Epithelial cell of proximal tubule (primary cell): ENCODE data around the gene ADAMTS13. TPM values are rescaled to one million over a fixed set of nuclear protein-coding genes. Genes with fewer than 3 reads are reported as not detected.

ENCODE experiments used
- DNase-seq: peaks from one replicate; pipeline ENCODE4 v3.0.0-alpha.2; 2011; ENCODE audit warnings: low read depth
- H3K4me3 ChIP-seq: 2 replicates; pipeline ENCODE4 v1.5.1; 2011; ENCODE audit warnings: low read depth, mild to moderate bottlenecking, low read length
- total RNA-seq: library from RNA; depleted of rRNA; stranded (reverse); fragments of >200 nt; gene quantifications from 2 replicates; pipeline ENCODE4 v1.2.3, GENCODE V29; 2015
- TF ChIP-seq, protein P1 (sequence below): conservative IDR thresholded peaks from 2 replicates; pipeline ENCODE4 v1.5.1; 2012; ENCODE audit warnings: low read depth, mild to moderate bottlenecking, low read length

ADAMTS13 gene
- total RNA-seq, 1 donor from 2014 or later: 0.75 TPM

DNA sequence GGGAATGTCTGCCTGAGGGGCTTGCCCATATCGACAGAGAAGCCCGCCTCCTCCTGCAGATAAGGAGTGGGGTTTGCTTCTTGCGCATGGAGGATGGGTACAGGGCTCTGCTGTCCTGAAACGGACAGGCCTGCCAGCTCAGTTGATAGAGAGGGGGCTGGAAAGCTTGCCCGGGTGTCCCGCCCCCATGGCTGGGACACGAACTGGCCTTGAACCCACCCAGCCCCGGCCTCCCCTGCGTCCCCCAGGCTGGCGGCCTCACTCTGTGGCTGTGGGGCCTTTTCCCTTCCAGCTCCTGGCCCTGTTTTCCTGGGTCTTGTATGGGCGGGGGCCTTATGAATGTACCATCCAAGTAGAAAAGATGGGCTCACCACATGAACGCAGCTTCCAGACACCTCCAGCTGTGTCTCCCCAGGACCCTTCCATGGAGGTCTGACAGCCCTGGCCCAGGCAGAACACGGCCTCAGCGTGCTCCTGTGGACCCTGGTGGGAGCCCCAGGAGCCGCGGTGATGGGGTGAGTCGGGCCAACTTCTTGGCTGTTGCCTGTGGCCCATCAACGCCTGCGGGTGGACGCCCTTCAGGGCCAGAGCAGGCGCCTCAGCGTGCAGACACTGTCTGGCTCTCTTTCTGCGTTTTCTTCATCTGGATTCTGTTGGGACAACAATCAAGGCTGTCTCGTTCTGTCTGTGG lies 72.6 kb downstream of the ADAMTS13 start:
- DNase-seq: no peak
- TF ChIP-seq, protein P1, sequence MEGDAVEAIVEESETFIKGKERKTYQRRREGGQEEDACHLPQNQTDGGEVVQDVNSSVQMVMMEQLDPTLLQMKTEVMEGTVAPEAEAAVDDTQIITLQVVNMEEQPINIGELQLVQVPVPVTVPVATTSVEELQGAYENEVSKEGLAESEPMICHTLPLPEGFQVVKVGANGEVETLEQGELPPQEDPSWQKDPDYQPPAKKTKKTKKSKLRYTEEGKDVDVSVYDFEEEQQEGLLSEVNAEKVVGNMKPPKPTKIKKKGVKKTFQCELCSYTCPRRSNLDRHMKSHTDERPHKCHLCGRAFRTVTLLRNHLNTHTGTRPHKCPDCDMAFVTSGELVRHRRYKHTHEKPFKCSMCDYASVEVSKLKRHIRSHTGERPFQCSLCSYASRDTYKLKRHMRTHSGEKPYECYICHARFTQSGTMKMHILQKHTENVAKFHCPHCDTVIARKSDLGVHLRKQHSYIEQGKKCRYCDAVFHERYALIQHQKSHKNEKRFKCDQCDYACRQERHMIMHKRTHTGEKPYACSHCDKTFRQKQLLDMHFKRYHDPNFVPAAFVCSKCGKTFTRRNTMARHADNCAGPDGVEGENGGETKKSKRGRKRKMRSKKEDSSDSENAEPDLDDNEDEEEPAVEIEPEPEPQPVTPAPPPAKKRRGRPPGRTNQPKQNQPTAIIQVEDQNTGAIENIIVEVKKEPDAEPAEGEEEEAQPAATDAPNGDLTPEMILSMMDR: no peak
- H3K4me3 ChIP-seq: no peak overlapping the region

GRCh38 chr9:133495327-133496293 lies 73.4 kb downstream of the ADAMTS13 start:
- no peak overlapping the region for H3K4me3 ChIP-seq
- no peak for DNase-seq
- TF ChIP-seq, protein P1: no peak

DNA sequence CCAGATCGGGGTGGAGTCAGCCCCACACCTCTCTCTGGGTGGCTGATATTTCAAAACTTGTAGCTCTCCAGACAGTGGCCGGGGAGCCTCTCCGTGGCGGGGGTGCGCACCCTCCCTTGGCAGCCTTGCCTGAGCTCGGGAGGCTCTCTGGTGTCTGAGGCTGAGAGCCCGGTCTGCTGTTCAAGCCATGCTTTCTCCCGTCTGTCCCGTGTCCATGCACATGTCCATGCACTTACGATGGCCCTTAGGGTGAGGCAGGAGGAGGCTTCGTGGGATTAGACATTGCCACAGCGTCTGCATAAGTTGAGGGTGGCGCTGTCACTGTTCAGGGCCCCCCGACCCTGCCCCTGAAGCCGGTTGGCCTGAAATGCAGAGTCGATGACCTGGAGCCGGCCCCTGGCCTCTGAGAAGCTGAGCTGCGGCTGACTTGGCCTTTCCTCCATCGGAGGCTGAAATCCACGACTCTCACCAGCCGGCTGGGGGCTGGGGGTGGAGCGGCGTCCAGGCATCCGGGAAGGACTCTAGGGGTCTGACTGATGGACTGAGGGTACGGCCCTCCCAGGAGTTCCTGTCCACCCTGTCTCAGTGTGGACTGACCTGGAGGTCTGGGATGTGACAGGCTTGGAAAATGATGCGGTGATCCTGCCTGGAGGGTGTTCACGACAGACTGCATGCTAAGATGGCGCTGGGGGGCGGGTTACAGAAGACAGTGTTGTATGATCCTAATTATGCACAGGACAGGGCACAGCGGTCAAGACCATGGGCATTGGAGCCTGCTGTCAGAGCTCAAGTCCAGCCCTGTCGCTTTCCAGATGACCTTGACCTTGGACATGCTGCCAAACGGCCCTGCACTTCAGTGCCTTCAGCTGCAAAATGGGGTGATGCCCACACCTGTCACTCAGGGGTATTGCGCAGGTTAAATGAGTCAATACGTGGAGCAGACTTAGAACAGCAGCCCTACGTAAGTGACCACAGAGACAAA lies 75.0 kb downstream of the ADAMTS13 start:
- TF ChIP-seq, protein P1: no peak
- no peak for DNase-seq

DNA sequence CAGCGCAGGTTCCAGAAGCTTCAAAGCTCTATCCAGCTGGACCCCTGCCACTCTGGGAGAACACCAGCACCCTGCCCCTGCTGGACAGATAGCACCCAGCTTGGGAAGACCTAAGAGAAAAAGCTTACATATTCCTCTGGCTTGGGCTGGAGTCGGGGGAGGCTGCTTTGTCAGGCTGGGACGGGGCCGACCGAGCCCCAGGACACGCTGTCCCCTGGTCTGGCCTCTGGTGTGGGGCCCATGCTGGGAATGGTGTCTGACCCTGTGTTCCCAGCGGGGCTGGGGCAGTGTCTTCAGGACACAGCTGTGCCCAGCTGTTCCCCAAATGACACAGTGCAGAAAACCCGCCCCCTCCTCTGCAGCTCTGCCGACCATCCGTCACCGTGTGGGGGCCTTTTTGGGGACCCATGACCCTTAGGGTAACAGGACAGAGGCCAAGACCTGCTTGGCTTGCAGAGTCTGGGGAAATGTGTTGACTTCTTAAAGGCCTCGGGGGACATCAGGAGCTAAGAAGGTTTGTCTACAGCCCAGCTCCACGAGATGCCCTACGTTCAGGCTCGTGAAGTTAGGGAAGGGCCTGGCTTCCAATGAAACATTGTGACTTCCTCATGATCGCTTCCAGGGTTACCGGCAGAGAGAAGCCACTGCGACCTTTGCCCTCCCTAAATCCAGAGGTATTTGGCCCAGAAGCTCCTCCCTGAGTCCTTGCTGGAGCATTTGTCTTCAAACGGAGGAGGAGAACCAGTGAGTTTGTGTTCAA lies 77.1 kb downstream of the ADAMTS13 start:
- TF ChIP-seq, protein P1: no peak
- no peak for DNase-seq

More for the DNA sequence above, 75.0 kb downstream of the ADAMTS13 start:
- no peak overlapping the region for H3K4me3 ChIP-seq

GRCh38 chr9:133499892-133500270 lies 77.7 kb downstream of the ADAMTS13 start:
- DNase-seq: no peak
- H3K4me3 ChIP-seq: no peak overlapping the region
- TF ChIP-seq, protein P1: no peak

More for the DNA sequence above, 77.1 kb downstream of the ADAMTS13 start:
- H3K4me3 ChIP-seq: no peak overlapping the region

GRCh38 chr9:133502112-133502511 lies 79.9 kb downstream of the ADAMTS13 start:
- DNase-seq: no peak
- no peak overlapping the region for H3K4me3 ChIP-seq
- TF ChIP-seq, protein P1: no peak
